Astrocyte of the spinal cord (primary cell): ENCODE measurements around the gene SNCAIP.

Experiments
- DNase-seq: peaks from one replicate; pipeline ENCODE4 v3.0.0; 2011; ENCODE audit warnings: low read depth, low spot score
- H3K4me3 ChIP-seq: 2 replicates; pipeline ENCODE4 v1.5.1; 2011; ENCODE audit warnings: low read depth, mild to moderate bottlenecking, low read length, moderate library complexity
- in situ Hi-C: cut with HindIII; loops from 2 replicates; pipeline ENCODE4 v1.10.0; 2017; ENCODE audit warnings: low sequenced_read_pairs
- TF ChIP-seq, protein P1 (sequence below): IDR thresholded peaks from 2 replicates; pipeline ENCODE4 v1.5.1; 2012; ENCODE audit warnings: low read depth, mild to moderate bottlenecking, low read length, inconsistent platforms

SNCAIP gene

GRCh38 chr5:122404018-122404417 lies 92.0 kb downstream of the SNCAIP start:
- DNase-seq, result no peak
- TF ChIP-seq, protein P1, sequence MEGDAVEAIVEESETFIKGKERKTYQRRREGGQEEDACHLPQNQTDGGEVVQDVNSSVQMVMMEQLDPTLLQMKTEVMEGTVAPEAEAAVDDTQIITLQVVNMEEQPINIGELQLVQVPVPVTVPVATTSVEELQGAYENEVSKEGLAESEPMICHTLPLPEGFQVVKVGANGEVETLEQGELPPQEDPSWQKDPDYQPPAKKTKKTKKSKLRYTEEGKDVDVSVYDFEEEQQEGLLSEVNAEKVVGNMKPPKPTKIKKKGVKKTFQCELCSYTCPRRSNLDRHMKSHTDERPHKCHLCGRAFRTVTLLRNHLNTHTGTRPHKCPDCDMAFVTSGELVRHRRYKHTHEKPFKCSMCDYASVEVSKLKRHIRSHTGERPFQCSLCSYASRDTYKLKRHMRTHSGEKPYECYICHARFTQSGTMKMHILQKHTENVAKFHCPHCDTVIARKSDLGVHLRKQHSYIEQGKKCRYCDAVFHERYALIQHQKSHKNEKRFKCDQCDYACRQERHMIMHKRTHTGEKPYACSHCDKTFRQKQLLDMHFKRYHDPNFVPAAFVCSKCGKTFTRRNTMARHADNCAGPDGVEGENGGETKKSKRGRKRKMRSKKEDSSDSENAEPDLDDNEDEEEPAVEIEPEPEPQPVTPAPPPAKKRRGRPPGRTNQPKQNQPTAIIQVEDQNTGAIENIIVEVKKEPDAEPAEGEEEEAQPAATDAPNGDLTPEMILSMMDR, result no peak
- in situ Hi-C loops, result no loop called here

DNA sequence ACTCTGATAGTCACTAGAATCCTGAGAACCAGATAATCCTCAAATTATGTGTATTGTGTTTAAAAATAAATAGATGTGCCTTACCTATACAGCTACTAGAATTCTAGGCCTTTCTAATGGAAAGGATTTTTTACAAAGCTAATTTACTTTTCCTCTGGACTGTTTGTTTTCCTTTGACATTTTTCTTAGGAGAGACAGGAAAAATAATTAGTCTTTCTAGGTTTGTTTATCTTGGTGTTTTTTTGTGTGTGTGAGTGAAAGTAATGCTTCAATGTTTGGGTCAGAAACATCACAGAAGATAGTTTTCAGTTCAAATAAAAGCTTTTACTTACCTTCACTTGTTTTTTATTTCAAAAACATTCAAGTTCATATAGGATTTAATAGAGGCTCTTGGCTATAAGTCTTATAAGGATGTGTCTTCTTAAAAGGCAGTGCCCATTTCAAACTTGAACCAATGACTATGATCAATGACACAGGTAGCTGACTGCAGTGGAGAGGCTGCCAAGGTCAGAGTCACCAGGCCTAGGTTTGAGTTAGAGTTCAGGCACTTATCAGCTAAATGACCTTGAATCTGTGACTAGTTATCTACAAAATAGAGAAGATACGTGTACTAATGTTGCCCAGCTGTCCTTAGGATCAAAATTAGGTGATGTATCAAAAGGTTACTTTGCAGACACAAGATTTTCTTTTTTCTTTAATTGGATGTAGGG lies 92.8 kb downstream of the SNCAIP start:
- no peak for DNase-seq
- H3K4me3 ChIP-seq, result no peak overlapping the region
- in situ Hi-C loops, result no loop called here
- TF ChIP-seq, protein P1, result no peak

More at GRCh38 chr5:122404018-122404417, 92.0 kb downstream of the SNCAIP start:
- no peak overlapping the region for H3K4me3 ChIP-seq

GRCh38 chr5:122405751-122406150 lies 93.7 kb downstream of the SNCAIP start:
- TF ChIP-seq, protein P1, result no peak
- in situ Hi-C loops, result no loop called here
- no peak overlapping the region for H3K4me3 ChIP-seq
- no peak for DNase-seq

DNA sequence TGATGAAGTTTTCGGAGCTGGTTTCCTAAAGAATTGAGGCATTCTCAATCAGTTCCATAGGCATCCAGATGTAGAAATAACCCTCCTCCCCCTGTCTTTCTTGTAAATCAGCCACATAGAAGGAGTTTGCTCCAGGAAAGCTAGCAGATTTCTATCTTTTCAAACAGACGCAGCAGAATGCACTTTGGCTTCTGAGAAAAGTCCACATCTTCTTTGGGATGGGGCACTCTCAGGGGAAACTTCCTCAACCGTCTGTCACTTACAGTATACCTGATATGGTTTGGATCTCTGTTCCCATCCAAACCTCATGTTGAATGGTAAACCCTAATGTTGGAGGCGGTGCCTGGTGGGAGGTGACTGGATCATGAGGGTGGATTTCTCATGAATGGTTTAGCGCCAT lies 94.1 kb downstream of the SNCAIP start:
- H3K4me3 ChIP-seq, result no peak overlapping the region
- TF ChIP-seq, protein P1, result no peak
- no peak for DNase-seq
- in situ Hi-C loops, result no loop called here

DNA sequence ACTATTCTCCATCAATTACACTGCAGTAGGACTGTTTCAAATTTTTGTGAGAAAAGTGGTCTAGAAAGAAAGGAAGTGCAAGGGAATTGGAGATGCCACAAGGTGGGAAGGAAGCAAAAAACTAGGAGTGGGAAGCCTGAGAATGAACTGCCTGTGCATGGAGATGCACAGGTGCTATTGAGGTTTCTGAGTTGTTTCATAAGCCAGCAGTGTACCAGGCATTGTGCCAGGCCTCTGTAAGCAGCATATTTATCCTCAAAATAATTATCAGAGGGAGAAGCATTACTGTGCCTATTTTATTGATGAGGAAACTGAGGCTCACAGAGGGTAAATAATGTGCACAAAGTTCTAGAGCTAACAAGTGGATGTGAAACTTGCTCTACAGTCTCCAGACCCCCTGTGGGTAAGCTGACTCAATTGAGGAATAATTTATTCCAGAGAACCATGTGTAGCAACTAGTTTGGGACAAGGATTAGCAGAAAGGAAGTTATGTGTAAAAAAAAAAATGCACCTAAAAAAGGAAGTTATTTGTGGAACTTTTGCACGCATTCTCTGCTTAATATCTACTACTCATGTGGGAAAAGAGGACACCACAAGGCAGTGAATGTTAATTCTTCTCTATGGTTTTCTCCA lies 96.7 kb downstream of the SNCAIP start:
- TF ChIP-seq, protein P1, result no peak
- H3K4me3 ChIP-seq, result no peak overlapping the region
- peak; percentile 42 for DNase-seq
- in situ Hi-C loops, result no loop called here

- no peak for DNase-seq
- no peak overlapping the region for H3K4me3 ChIP-seq
- TF ChIP-seq, protein P1, result no peak
- in situ Hi-C loops, result no loop called here
Measured at GRCh38 chr5:122412966-122413365, 100.9 kb downstream of the SNCAIP start.
